GOT3 (cell line): ENCODE measurements around the gene DMBT1.

Experiments used
- DNase-seq: peaks from one replicate; lab custom pipeline; 2025; ENCODE audit warnings: mixed read lengths; lab: John Stamatoyannopoulos, UW

Gene DMBT1

DNA sequence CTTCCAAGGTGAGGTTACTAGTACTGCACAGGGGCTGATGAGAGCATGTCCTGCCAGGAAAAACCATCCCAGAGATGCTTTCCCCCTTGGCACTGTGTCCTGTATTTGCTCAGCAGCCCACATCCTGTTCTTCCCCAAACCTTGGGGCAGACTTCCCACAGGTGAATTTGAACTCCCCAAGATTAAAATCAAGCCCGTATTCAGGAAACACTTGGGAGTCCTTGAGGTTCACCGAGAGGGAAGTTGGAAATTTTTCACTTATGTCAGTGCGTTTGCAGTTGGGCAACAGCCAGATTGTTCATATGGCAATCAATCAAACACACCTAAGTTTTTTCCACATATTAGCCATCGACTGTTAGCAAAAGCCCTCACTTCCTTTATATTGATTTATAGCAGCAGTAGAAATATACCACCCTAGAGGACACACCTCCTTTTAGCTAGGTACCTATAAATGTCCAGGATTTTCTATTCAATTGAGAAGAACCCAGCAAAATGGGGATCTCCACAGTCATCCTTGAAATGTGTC, at the start of gene DMBT1:
Gene DMBT1 (plus strand): TSS at position 476 of the 526 bp plus-strand sequence. CDS start 17 bp downstream, at position 493.
- DNase-seq, result no peak

DNA sequence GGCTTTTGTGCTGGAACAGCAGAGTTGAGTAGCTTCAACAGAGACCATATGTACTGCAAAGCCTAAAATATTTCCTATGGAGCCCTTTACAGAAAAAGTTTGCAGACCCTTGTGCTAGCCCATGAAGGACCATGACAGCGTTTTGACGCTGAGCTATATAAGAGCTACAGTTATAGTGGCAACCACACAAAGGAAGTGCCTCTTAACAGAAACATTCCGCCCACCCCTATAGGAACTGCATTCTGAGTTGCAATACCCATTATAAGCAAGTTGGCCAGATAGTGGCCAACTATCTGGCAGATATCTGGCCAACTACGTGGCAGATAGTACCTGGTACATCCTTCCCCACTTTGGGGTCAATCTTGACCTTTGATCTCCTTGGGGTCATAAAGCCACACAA, 47.5 kb upstream of the DMBT1 start:
- no peak for DNase-seq

DNA sequence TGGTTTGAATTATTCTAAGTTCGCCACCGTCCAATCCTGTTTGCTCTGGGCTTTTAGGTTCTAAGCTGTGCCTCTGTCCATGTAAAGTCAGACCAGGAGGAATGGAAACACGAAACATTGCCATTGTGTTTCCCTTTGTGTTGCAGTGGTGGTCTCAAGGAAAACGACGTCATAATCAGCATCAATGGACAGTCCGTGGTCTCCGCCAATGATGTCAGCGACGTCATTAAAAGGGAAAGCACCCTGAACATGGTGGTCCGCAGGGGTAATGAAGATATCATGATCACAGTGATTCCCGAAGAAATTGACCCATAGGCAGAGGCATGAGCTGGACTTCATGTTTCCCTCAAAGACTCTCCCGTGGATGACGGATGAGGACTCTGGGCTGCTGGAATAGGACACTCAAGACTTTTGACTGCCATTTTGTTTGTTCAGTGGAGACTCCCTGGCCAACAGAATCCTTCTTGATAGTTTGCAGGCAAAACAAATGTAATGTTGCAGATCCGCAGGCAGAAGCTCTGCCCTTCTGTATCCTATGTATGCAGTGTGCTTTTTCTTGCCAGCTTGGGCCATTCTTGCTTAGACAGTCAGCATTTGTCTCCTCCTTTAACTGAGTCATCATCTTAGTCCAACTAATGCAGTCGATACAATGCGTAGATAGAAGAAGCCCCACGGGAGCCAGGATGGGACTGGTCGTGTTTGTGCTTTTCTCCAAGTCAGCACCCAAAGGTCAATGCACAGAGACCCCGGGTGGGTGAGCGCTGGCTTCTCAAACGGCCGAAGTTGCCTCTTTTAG, 46.3 kb upstream of the DMBT1 start:
- DNase-seq, result no peak

DNA sequence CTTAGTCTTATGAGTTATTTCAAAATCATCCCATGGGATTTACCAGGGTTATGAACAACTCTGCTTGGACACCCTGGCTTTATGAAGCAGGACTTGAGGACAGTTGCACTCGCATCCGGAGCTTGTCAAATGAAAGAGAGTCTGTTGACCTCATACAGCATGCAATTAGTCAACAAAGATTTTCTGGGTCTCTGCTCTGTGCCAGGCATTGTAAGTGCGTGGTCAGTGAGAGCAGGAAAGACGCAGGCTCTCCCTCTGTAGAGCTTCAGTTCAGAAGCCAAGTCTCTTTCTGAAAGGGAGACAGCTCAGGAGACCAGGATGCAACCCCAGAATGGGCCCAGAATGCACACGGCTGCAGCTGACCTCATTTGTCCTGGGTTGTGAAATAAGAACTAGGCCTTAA, 45.5 kb upstream of the DMBT1 start:
- no peak for DNase-seq

DNA sequence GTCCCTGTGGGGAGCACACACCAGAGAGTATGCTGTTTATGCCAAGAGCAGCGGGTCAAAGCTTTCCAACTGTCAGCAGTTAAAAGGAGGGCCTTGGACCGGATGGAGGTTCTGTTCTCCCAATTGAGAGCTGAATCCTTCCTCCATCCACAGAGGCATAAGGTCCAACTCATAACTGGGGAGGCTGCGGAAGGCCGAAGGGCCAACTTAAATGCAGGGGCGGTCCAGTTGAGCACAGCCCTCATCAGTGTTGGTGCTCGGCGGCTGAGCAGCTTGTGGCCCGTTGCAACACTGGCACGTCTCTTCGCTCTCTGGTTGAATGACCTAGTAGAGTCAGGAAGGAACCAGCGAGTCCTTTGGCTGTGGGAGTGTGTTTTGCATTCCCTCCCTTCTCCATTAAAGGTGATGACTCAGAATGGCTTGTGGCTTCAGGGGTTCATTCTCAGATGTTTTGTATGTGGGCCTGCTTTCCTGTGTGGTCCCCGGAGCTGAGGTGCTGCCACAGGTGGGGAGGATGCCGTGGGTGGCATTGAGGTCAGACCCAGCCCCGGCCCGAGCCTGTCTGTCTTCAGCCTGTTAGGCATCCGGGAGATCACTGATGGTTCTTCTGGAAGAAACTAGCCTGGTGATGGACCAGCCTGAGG, 44.8 kb upstream of the DMBT1 start:
- no peak for DNase-seq

DNA sequence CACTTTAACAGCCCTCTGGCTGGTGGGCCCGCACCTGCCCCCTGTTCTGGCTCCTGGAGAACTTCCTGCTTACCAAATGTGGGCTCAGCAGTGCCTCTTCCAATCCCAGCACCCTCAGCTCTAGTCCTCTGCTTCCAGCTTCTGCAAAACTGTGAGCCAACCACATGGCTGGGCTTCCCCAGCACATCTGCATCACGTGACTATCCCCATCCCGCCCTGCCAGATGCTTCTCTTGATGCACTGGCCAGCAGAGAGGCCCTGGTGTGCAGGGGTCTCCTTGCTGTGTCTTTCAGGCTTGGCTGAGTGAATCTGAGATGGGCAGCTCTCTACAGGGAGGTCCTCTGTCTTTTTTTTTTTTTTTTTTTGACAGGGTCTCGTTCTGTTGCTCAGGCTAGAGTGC, 43.8 kb upstream of the DMBT1 start:
- no peak for DNase-seq

DNA sequence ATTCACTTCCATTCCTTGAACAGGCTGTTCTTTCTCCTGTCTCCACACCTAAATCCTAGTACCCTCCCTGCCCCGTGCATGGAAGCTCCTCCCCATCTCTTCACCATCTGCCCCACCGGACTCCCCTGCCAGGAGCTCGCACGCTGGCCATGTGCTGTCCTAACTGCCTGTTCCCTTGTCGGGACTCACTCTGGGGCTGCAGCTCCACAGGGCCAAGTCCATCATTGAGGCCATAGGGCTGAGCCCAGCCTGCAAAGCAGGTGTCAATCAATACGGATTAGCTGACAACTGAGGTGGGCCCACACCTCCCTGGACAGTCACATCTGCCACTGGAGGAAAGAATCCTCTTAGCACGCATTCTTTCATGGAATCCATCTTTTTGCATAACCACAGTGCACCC, 41.4 kb upstream of the DMBT1 start:
- DNase-seq, result no peak

DNA sequence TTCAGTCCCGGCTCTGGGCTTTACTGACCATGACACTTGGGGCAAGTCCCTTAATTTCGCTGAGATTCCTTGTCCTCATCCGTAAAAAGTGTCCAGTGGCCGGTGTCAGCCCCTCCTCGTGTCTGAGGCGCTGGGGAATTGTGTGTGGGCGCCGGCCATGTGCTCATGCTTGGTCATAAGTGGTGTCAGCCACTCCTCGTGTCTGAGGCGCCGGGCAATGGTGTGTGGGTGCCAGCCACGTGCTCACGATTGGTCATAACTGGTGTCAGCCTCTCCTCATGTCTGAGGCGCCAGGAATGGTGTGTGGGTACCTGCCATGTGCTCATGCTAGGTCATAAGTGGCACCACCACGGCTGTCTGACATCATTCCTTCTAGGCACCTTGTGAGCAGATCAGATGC, 40.7 kb upstream of the DMBT1 start:
- DNase-seq, result no peak

DNA sequence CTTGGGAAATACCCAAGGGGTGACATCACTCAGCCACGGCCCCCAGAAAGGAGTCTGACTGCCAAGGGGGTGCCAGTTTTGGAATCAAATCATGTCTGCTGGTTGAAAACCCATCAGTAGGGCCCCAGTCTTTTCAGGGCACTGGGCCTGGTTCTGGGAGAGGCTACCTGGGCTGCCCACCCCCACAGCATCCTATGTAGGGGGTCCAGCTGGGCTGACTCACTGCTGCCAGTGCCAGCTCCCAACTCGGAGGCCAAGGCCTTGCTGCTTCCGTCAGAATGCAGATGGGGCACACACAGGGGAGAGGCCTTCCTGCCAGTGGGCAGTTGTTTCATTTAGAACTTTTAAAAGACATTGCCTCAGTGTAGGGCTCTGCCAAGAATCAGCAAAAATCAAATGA, 39.5 kb upstream of the DMBT1 start:
- no peak for DNase-seq

DNA sequence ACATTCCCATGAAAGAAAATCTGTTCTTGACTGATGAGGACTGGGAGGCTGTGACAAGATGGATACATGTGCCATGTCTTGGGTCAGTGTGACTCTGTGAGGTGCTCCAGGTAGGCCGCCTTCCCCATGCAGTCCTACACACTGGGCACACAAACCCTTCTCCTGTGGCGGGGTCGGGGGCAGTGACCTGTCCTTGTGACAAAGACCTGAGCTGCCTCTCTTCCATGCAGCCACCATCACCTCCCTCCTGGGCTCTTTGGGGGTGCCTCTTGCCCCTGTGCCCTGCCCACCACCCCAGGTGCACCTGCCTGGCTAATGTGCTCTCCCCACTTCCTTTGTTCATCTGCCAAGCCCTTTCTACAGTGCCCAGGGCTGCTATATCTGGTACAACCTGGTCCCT, 35.7 kb upstream of the DMBT1 start:
- no peak for DNase-seq

DNA sequence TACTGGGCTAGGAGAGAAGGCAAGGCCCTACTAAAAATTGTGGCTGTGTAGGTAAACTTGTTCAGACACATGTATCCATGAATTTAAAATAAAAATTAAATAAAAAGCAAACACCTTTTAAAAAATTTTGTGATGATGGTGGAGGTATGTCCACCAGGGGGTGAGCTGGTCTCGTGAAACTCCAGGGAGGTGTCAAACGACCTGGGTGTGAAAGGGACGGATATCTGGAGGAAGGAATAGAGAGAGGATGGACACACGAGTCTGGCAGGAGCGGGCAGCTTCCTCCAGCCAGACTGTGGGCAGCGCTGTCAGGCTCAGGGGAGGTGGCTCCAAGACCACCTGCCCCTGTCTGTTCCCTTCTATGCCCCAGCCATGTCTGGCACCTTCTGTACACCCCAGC, 34.8 kb upstream of the DMBT1 start:
- no peak for DNase-seq

DNA sequence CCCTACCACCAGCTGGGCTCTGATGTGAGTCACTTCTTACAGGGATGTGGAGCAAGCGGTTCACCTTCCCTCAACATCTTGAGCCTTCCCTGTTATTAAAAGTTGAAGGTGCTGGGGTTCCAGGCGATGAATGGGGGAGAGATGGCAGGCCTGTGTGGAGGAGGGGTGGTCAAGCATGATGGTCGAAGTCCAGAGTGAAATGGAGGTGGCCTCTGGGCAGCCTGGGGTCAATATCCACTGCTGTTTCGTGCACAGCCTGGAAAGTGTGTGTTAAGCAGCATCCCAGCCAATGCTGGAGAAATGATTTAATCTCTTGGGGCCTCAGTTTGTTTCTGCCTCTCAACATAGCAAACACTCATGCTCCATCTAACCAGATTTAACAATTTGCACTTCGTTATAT, 33.7 kb upstream of the DMBT1 start:
- no peak for DNase-seq

DNA sequence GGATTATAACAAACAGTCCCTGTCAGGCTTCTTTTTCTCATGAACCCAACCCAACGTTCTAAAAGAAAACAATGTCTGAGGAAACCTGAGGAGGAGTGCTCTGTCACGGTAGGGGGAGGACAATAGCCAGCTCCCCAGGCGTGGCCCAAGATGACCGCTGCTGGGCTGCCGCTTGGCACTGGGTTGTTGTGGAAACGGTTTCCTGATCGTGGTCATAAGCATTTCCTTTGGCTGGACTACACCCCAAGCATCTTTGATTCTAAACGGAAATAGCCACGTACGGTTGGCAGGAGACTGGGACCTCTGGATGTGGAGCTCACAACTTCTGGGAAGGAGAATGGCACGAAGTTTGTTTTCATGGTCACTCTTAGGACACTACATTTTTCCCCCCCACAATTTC, 30.4 kb upstream of the DMBT1 start:
- no peak for DNase-seq

DNA sequence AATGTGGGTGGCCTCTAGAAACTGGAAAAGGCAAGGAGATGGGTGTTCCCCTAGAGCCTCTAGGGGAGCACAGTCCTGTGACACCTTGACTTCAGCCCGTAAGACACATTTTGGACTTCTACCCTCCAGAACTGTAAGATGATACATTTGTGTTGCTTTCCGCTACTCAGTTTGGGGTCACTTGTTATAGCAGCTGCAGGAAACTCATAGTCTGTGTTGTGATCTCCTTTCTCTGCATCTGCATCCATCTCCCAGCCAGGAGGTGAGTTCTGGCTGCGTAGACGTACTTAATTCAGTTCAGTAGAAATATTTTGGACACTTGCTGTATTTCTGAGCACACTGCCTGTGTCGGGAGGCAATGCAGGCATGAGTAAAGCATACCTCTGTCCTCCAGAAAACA, 29.3 kb upstream of the DMBT1 start:
- DNase-seq, result no peak

DNA sequence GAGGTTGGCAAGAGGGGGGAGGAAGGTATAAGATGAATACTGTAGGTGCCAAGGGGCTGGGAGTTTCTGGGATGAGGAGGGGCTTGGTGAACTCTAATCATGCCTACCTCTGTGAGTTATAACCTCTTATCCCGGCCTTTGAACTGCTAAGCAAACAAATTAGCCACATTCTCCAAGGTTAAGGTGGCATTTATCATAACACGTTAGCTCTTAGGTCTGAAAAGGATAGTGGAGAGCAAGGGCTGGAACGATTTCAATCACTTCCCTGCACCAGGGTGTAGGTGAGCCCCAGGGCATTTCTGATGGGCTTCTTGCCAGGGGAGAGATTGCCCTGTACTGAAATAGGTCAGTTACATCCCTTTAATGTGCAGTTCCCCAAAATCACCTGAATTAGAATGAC, 28.6 kb upstream of the DMBT1 start:
- no peak for DNase-seq

DNA sequence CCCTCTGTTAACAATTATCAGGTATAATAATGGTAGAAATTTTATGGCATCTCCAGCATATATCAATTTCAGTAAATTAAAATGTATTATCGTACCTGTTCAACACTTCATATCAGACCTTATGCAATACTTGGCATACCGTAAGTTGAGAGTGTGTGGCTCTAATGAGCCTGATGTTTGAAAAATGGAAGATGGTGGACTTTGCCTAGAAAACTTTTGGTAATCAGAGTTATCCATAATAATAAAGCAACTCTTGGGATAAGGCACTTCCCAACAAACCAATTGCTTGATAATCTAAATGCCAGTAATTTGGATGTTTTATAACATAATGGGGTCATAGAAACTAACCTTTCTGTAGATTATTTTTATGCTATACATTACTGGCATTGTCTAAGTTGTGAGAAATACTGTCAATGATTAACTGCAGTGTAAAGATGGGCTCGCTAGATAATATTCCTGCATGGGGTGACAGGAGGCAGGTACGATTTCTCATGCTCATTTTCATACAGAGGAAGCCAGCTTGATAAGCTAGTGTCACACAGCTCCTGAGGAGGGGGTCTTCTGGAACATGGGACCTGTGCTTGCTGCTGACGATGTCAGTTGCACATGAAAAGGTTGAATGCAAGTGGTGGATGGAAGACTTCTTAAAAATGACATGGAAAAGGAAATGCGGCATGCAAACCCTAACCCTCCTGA, 27.8 kb upstream of the DMBT1 start:
- DNase-seq, result no peak

DNA sequence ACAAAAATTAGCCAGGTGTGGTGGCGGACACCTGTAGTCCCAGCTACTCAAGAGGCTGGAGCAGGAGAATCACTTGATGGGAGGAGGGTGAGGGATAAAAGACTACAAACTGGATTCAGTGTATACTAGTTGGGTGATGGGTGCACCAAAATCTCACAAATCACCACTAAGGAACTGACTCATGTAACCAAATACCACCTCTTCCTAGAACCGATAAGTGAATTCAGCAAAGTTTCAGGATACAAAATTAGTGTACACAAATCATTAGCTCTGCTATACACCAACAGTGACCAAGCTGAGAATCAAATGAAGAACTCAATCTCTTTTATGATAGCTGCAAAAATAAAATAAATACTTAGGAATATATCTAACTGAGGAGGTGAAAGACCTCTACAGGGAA, 23.0 kb upstream of the DMBT1 start:
- no peak for DNase-seq

DNA sequence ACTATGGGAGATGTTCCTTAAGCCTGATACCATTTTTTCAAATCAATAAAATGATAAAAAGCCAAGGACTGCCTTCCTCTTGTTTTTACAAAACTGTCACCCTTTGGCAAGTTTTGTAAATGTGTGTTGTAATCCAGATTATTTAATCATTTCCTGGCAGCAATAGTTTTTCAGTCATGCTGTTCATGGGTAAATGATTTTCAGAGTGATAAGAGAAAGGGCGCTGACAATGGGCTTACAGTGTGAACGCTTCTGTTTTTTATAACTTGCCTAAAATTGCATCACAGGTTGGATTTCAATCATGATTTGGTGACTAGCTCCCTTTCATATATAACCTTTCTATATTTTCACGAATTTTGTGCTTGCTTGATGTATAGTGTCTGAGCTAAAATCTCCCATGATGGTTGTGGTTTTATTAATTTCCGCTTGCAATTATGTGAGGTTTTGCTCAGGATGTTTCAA, 19.0 kb upstream of the DMBT1 start:
- DNase-seq, result no peak

DNA sequence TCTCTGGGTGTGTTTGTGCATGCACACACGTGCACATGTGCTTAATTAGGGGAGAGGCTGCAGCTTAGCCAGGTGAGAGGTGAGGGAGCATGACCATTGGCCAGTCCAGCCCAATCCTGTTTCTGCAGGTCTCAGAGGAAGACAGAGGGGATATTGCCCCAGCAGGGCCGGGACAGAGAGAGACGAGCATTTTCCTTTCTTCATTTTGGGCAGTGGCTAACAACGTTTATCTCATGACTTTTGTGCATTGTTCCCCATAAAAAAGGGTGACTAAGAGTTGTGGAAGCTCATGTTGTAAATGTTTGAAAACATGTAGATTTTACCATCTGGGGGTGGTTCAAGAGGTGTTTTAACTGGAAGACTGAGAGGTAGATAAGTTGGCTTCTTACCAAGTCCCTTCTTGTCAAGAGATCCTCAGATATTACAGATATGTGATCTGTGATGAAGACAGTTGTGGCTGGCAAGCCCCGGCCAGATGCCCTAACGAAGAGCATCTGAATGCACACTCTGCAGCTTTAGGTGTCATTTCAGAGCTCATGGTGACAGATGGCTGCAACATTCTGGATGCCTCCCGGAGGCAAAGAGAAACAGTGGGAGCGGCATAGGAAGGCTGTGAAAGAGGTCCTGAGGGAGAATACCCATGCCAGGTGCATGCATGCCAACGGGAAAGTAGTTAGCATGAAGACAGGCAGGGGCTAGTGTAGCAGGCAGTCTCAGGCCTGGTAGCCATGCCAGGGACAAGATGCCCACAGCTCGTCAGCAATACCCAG, 16.7 kb upstream of the DMBT1 start:
- no peak for DNase-seq

DNA sequence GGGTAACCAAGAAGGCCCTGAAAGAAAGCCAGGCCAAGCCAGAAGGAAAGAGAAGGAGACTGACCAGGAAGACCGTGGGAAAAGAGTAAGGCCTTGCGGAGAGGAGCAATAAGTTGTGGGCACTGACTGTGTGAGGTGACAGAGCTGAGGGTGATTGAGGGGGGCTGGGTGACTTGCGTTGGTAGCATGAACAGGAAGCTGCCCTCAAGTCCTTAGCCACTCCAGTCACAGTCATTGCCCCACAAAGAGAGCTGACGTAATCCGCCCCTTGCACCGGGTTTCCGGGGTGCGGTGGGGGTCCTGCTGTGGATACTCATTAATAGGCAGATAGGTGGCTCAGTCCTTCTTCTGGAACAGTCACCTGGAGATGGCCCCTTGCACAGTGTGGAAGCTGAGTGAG, 16.1 kb upstream of the DMBT1 start:
- no peak for DNase-seq

DNA sequence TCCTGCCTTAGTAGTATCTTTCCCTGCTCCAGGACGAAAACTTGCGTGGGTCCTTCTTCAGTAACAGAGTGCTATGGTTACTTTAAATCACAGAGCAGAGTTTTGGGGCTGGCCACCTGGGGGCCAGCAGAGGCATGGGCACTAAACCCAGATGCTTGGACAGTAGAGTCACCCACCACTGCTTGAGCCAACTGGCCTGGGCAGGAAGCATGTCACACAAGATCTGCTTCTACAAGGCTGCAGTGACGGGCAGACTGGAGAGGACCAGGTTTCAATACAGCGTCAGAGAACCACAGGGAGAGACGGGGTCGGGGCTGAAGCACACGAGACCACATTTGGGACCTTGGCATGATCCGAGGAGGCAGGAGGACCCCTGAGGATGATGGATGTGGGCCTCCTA, 14.3 kb upstream of the DMBT1 start:
- no peak for DNase-seq
